ENCODE measurements around the gene EPHB4. TPM values are rescaled to one million over a fixed set of nuclear protein-coding genes. Genes with fewer than 3 reads are reported as not detected.

EPHB4 gene
- total and polyA plus RNA-seq, 2 of the 8 experiments (the other 6 are each of a cell fraction or from before 2014, with no cell fraction given) = 85.0 to 113 TPM

DNA sequence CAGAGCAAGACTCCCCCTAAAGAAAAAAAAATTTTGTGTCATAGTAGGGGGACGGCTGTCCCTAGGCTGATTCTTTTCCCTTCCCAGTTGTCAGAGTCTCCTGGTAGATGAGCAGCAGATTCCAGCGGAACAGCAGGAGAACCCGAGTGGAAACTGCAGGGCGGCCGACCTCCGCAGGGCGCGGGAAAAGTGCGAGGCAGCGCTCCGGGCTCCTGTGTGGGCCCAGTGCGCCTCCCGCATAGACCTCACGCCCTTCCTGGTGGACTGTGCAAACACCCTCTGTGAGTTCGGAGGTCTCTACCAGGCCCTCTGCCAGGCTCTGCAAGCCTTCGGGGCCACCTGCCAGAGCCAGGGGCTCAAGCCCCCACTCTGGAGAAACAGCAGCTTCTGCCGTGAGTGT, 48.0 kb downstream of the EPHB4 start (continued):
- TF ChIP-seq, protein P1, sequence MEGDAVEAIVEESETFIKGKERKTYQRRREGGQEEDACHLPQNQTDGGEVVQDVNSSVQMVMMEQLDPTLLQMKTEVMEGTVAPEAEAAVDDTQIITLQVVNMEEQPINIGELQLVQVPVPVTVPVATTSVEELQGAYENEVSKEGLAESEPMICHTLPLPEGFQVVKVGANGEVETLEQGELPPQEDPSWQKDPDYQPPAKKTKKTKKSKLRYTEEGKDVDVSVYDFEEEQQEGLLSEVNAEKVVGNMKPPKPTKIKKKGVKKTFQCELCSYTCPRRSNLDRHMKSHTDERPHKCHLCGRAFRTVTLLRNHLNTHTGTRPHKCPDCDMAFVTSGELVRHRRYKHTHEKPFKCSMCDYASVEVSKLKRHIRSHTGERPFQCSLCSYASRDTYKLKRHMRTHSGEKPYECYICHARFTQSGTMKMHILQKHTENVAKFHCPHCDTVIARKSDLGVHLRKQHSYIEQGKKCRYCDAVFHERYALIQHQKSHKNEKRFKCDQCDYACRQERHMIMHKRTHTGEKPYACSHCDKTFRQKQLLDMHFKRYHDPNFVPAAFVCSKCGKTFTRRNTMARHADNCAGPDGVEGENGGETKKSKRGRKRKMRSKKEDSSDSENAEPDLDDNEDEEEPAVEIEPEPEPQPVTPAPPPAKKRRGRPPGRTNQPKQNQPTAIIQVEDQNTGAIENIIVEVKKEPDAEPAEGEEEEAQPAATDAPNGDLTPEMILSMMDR (IDR thresholded peaks at IDR 0.05; ENCODE audit: control extremely low read depth in 1 of 3, insufficient read depth in 1 of 3, low read depth in 1 of 3, low read length in 3 of 3) = no peak
- no peak for TF ChIP-seq EP300 (IDR thresholded peaks at IDR 0.05; ENCODE audit: borderline replicate concordance in 1 of 2, low read depth in 2 of 2, low read length in 2 of 2)
- TF ChIP-seq RAD21 (IDR thresholded peaks at IDR 0.05 in 1 of 2, conservative IDR thresholded peaks at IDR 0.05 in 1 of 2; ENCODE audit: low read depth in 2 of 2, low read length in 2 of 2) = no peak
- TF ChIP-seq FOSL1 (IDR thresholded peaks at IDR 0.05; ENCODE audit: insufficient read depth, low read depth, low read length) = no peak
- TF ChIP-seq SUZ12 (IDR thresholded peaks at IDR 0.05; ENCODE audit: low read length) = no peak
- TF ChIP-seq CTBP2 (IDR thresholded peaks at IDR 0.05; ENCODE audit: borderline replicate concordance, insufficient read depth, insufficient read length, low read length) = no peak
- TF ChIP-seq EZH2 (IDR thresholded peaks at IDR 0.05; ENCODE audit: low read depth, low read length, severe bottlenecking) = no peak
- TF ChIP-seq TAF1 (IDR thresholded peaks at IDR 0.05; ENCODE audit: low read depth, low read length) = no peak

All from H1 (cell line).